Kidney epithelial cell (primary cell): ENCODE results near the gene CRYBB1. TPM values are rescaled to one million over a fixed set of nuclear protein-coding genes. Genes with fewer than 3 reads are reported as not detected.

Experiments used
- DNase-seq: peaks from one replicate; pipeline ENCODE4 v3.0.0-alpha.2; 2010; ENCODE audit warnings: low read depth
- H3K27me3 ChIP-seq: 2 replicates; pipeline ENCODE4 v1.6.0; 2011; ENCODE audit warnings: low read length; ENCODE audit not compliant: control insufficient read depth, insufficient read depth
- H3K36me3 ChIP-seq: 2 replicates; pipeline ENCODE4 v1.5.1; 2011; ENCODE audit warnings: low read length; ENCODE audit not compliant: control insufficient read depth, insufficient read depth
- H3K4me3 ChIP-seq: 2 replicates; pipeline ENCODE4 v1.5.1; 2011; ENCODE audit warnings: low read depth, mild to moderate bottlenecking, control low read depth, low read length
- total RNA-seq: library from RNA; depleted of rRNA; stranded (reverse); fragments of >200 nt; gene quantifications from 2 replicates; pipeline ENCODE4 v1.2.3, GENCODE V29; 2015
- TF ChIP-seq, protein P1 (sequence below): IDR thresholded peaks from 2 replicates; pipeline ENCODE4 v1.5.1; 2011; ENCODE audit warnings: mild to moderate bottlenecking, moderate library complexity, low read length, control low read depth, inconsistent platforms; ENCODE audit not compliant: insufficient read depth, poor library complexity, severe bottlenecking

The CRYBB1 gene
- total RNA-seq, 1 donor from 2014 or later, result not detected

DNA sequence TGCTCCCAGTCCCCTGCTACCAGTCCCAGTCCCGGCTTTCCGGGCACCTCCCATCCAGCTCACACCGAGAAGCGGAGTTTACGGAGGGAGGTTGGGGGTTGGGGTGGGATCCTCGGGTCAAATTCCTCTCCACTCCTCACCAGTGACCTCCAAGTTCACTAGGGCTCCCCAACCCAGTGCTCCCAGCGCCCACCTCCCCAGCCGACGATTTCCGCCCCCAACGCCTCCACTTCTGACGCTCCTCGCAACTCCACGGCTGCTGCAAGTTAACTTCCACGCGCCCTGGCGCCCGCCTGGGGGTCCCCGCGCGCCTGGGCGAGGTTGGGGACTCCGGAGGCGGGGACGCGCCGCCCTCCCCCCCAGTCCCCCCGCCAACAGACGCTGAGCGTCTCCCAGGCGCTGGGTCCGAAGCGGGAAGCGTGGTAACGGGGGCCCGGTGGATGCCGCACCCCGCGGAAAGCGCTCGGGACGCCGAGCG lies 28.4 kb downstream of the CRYBB1 start:
- H3K4me3 ChIP-seq, result peak overlapping the region; percentile 69
- no peak for DNase-seq
- no peaks in the 10 kb centered on the region for H3K27me3 ChIP-seq
- no peaks in the 10 kb centered on the region for H3K36me3 ChIP-seq
- TF ChIP-seq, protein P1, sequence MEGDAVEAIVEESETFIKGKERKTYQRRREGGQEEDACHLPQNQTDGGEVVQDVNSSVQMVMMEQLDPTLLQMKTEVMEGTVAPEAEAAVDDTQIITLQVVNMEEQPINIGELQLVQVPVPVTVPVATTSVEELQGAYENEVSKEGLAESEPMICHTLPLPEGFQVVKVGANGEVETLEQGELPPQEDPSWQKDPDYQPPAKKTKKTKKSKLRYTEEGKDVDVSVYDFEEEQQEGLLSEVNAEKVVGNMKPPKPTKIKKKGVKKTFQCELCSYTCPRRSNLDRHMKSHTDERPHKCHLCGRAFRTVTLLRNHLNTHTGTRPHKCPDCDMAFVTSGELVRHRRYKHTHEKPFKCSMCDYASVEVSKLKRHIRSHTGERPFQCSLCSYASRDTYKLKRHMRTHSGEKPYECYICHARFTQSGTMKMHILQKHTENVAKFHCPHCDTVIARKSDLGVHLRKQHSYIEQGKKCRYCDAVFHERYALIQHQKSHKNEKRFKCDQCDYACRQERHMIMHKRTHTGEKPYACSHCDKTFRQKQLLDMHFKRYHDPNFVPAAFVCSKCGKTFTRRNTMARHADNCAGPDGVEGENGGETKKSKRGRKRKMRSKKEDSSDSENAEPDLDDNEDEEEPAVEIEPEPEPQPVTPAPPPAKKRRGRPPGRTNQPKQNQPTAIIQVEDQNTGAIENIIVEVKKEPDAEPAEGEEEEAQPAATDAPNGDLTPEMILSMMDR, result no peak

- peak overlapping the region; percentile 69 for H3K4me3 ChIP-seq
- TF ChIP-seq, protein P1, result no peak
- DNase-seq, result no peak
- H3K27me3 ChIP-seq, result no peaks in the 10 kb centered on the region
- H3K36me3 ChIP-seq, result no peaks in the 10 kb centered on the region
Measured at GRCh38 chr22:26588729-26589366, 29.0 kb downstream of the CRYBB1 start.

- TF ChIP-seq, protein P1, result no peak
- Histone ChIP-seq H3K4me3 (no peak overlapping the region), H3K27me3 (no peaks in the 10 kb centered on the region), H3K36me3 (no peaks in the 10 kb centered on the region)
- no peak for DNase-seq
Measured at GRCh38 chr22:26587991-26588613, 29.7 kb downstream of the CRYBB1 start.

DNA sequence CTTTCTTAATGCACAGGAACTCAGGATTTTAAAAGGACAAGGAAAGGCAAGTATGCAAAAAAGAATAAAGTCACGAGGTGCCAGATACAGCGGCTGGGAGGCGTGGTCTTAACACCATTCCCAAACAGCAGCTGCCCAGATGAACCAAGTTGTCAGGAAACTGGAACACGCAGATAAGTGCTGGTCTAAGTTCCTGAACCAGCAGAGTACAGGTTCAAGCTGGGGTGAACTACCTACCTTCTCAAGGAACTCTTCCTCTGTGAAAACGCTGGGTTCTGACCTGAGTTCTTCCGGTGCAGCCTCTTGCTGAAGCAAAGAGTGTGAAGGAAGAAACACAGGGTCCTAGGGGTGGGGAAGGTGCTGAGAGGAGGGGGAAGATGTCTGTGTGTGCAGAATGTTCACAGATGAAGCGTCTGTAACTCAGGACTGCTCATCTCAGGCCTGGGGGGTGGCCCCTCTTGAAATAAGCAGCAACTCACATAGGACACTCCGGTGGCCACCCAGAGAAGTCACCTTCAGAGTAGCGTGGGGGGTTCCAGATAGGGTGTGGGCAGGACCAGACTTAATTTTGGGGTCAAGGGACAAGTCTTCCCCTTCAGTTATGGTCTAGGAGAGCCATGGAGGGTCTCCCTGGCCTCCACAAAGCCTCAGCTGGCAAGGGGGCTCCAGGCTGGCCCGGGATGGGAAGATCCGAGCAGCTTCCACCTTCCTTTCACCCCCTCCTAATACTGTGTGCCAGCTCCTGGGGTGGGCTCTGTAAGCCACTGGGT lies 31.1 kb downstream of the CRYBB1 start:
- no peak overlapping the region for H3K4me3 ChIP-seq
- DNase-seq, result no peak
- no peaks in the 10 kb centered on the region for H3K27me3 ChIP-seq
- H3K36me3 ChIP-seq, result no peaks in the 10 kb centered on the region
- TF ChIP-seq, protein P1, result no peak

- H3K4me3 ChIP-seq, result no peak overlapping the region
- no peaks in the 10 kb centered on the region for H3K36me3 ChIP-seq
- TF ChIP-seq, protein P1, result peak; percentile 10
- H3K27me3 ChIP-seq, result no peaks in the 10 kb centered on the region
- peak; percentile 35 for DNase-seq
Measured at GRCh38 chr22:26585104-26585790, 32.6 kb downstream of the CRYBB1 start.
